H9 (cell line): ENCODE measurements around the gene CELA3A. TPM values are rescaled to one million over a fixed set of nuclear protein-coding genes. Genes with fewer than 3 reads are reported as not detected.
A peak's percentile ranks its signal among the peaks of the same experiment; 100 is the strongest.

Experiments used
- DNase-seq: peaks from one replicate; pipeline ENCODE4 v3.0.0-alpha.2; 2017
- H2AFZ ChIP-seq: one replicate; pipeline ENCODE4 v1.6.1; 2013; ENCODE audit warnings: mild to moderate bottlenecking, low read length, control low read depth, moderate library complexity
- H2AK5ac ChIP-seq: 2 replicates; pipeline ENCODE4 v1.6.1; 2013; ENCODE audit warnings: low read length, control low read depth, mixed read lengths; ENCODE audit not compliant: insufficient read length
- H2BK120ac ChIP-seq: one replicate; pipeline ENCODE4 v1.6.1; 2013; ENCODE audit warnings: low read depth, mild to moderate bottlenecking, low read length, control low read depth, inconsistent platforms; ENCODE audit not compliant: poor library complexity, severe bottlenecking
- H2BK12ac ChIP-seq: 2 replicates; pipeline ENCODE4 v1.6.1; 2013; ENCODE audit warnings: low read length, control low read depth, mixed read lengths, low read depth; ENCODE audit not compliant: insufficient read length
- H2BK15ac ChIP-seq: 2 replicates; pipeline ENCODE4 v1.6.1; 2013; ENCODE audit warnings: low read depth, low read length, control low read depth
- H2BK20ac ChIP-seq: one replicate; pipeline ENCODE4 v1.6.1; 2013; ENCODE audit warnings: low read depth, mild to moderate bottlenecking, low read length, control low read depth, inconsistent platforms; ENCODE audit not compliant: poor library complexity, severe bottlenecking
- H2BK5ac ChIP-seq: 2 replicates; pipeline ENCODE4 v1.6.1; 2013; ENCODE audit warnings: low read length, control low read depth, mixed read lengths; ENCODE audit not compliant: insufficient read length
- H3K14ac ChIP-seq: 2 replicates; pipeline ENCODE4 v1.6.1; 2013; ENCODE audit warnings: low read length, control low read depth; ENCODE audit not compliant: insufficient read depth
- H3K18ac ChIP-seq: 2 replicates; pipeline ENCODE4 v1.6.1; 2013; ENCODE audit warnings: low read depth, mild to moderate bottlenecking, mixed read lengths, low read length, control low read depth; ENCODE audit not compliant: insufficient read length
- H3K23ac ChIP-seq: 2 replicates; pipeline ENCODE4 v1.6.1; 2013; ENCODE audit warnings: low read length, control low read depth, mixed read lengths, low read depth; ENCODE audit not compliant: insufficient read length
- H3K23me2 ChIP-seq: 2 replicates; pipeline ENCODE4 v1.6.1; 2013; ENCODE audit warnings: low read depth, mild to moderate bottlenecking, mixed read lengths, low read length, control low read depth; ENCODE audit not compliant: insufficient read length, poor library complexity, severe bottlenecking
- H3K27ac ChIP-seq: 2 replicates; pipeline ENCODE4 v1.5.1; 2013; ENCODE audit warnings: low read length, control low read depth, mixed read lengths, low read depth; ENCODE audit not compliant: insufficient read length
- H3K27me3 ChIP-seq: 2 replicates; pipeline ENCODE4 v1.6.1; 2013; ENCODE audit warnings: low read length, control low read depth, inconsistent platforms; ENCODE audit not compliant: insufficient read depth
- H3K4ac ChIP-seq: 2 replicates; pipeline ENCODE4 v1.6.1; 2013; ENCODE audit warnings: low read depth, mild to moderate bottlenecking, control low read depth, inconsistent platforms, low read length, moderate library complexity
- H3K4me1 ChIP-seq: 2 replicates; pipeline ENCODE4 v1.6.1; 2013; ENCODE audit warnings: low read length, control low read depth, inconsistent platforms; ENCODE audit not compliant: insufficient read depth
- H3K4me2 ChIP-seq: 2 replicates; pipeline ENCODE4 v1.6.1; 2013; ENCODE audit warnings: low read length, control low read depth, mixed read lengths; ENCODE audit not compliant: insufficient read length, insufficient read depth
- H3K56ac ChIP-seq: 2 replicates; pipeline ENCODE4 v1.6.1; 2013; ENCODE audit warnings: low read depth, mild to moderate bottlenecking, mixed read lengths, low read length, control low read depth; ENCODE audit not compliant: insufficient read length
- H3K79me1 ChIP-seq: 2 replicates; pipeline ENCODE4 v1.6.1; 2013; ENCODE audit warnings: low read depth, mild to moderate bottlenecking, moderate library complexity, low read length, control low read depth, inconsistent platforms; ENCODE audit not compliant: insufficient read depth, poor library complexity, severe bottlenecking
- H3K79me2 ChIP-seq: 2 replicates; pipeline ENCODE4 v1.6.1; 2013; ENCODE audit warnings: low read length, control low read depth, inconsistent platforms; ENCODE audit not compliant: insufficient read depth
- H3K9ac ChIP-seq: 2 replicates; pipeline ENCODE4 v1.6.1; 2013; ENCODE audit warnings: low read length, control low read depth, mixed read lengths; ENCODE audit not compliant: insufficient read length; ENCODE audit errors: extremely low read depth
- H3K9me3 ChIP-seq: one replicate; pipeline ENCODE4 v1.6.1; 2013; ENCODE audit warnings: low read depth, low read length, inconsistent platforms; ENCODE audit not compliant: control insufficient read depth
- H3T11ph ChIP-seq: one replicate; pipeline ENCODE4 v1.6.1; 2013; ENCODE audit warnings: mild to moderate bottlenecking, low read length, control low read depth, inconsistent platforms
- H4K20me1 ChIP-seq: one replicate; pipeline ENCODE4 v1.6.1; 2013; ENCODE audit not compliant: control insufficient read depth, insufficient read length, insufficient read depth
- H4K5ac ChIP-seq: 2 replicates; pipeline ENCODE4 v1.6.1; 2013; ENCODE audit warnings: low read depth, mild to moderate bottlenecking, mixed read lengths, low read length, control low read depth; ENCODE audit not compliant: insufficient read length
- H4K8ac ChIP-seq: replicated peaks from 2 replicates; pipeline ENCODE4 v1.6.1; 2013; ENCODE audit warnings: low read length, control low read depth, mixed read lengths, low read depth; ENCODE audit not compliant: insufficient read length
- H4K91ac ChIP-seq: 2 replicates; pipeline ENCODE4 v1.6.1; 2013; ENCODE audit warnings: low read depth, mild to moderate bottlenecking, moderate library complexity, mixed read lengths, low read length, control low read depth; ENCODE audit not compliant: insufficient read length
- H3K27ac Mint-ChIP-seq, 3 experiments: 2 replicates in 2 of 3; 3 replicates in 1 of 3; pipeline ENCODE4 v1.8.0; 2020 to 2021; ENCODE audit warnings: mixed read lengths in 3 of 3, mild to moderate bottlenecking in 1 of 3, moderate library complexity in 1 of 3
- H3K27me3 Mint-ChIP-seq: 2 replicates; pipeline ENCODE4 v1.8.0; 2021; ENCODE audit warnings: low read depth, mild to moderate bottlenecking, moderate library complexity, mixed read lengths
- H3K36me3 Mint-ChIP-seq, 3 experiments: 2 replicates in 2 of 3; 3 replicates in 1 of 3; pipeline ENCODE4 v1.8.0; 2020 to 2021; ENCODE audit warnings: low read depth in 3 of 3, mixed read lengths in 3 of 3; ENCODE audit not compliant: insufficient read depth in 1 of 3
- H3K4me1 Mint-ChIP-seq, 2 experiments: 2 replicates each; pipeline ENCODE4 v1.8.0; 2020; ENCODE audit warnings: mixed read lengths in 2 of 2
- H3K4me3 Mint-ChIP-seq, 2 experiments: 2 replicates in 1 of 2; 3 replicates in 1 of 2; pipeline ENCODE4 v1.8.0; 2020 to 2021; ENCODE audit warnings: mild to moderate bottlenecking in 2 of 2, mixed read lengths in 2 of 2, moderate library complexity in 1 of 2
- H3K9me3 Mint-ChIP-seq, 2 experiments: 2 replicates in 1 of 2; 3 replicates in 1 of 2; pipeline ENCODE4 v1.8.0; 2020; ENCODE audit warnings: mild to moderate bottlenecking in 2 of 2, mixed read lengths in 2 of 2, moderate library complexity in 1 of 2
- CTCF ChIP-seq: fragments of 200-600 bp; sonication (generic); conservative IDR thresholded peaks from 3 replicates; pipeline ENCODE4 v1.8.0; 2021; ENCODE audit warnings: antibody characterized with exemption, mild to moderate bottlenecking
- WGBS: extraction: QIAGEN DNeasy Blood & Tissue Kit; methylation state at CpG from one replicate; pipeline ENCODE4 v1.1.7; 2013; ENCODE audit warnings: missing lambda C conversion rate, low lambda C conversion rate, mixed read lengths; ENCODE audit not compliant: insufficient read length; ENCODE audit errors: extremely low coverage; 5-methylcytosine and 5-hydroxymethylcytosine counted together
- total RNA-seq: library from RNA; stranded (reverse); gene quantifications from 2 replicates; pipeline ENCODE4 v1.2.1, GENCODE V29; 2021

Gene CELA3A
- total RNA-seq, 1 experiment from 2014 or later, result not detected

GRCh38 chr1:22057861-22058260 is 56.4 kb downstream of the CELA3A start:
- no peak overlapping the region for H3K4me2 ChIP-seq
- peaks cover 9% of the 10 kb centered on the region for H3K79me1 ChIP-seq
- H4K5ac ChIP-seq, result no peak overlapping the region
- no peak overlapping the region for H3K18ac ChIP-seq
- TF ChIP-seq CTCF, result no peak
- H2BK5ac ChIP-seq, result no peak overlapping the region
- H3K36me3 Mint-ChIP-seq, result peaks cover 0 to 18% (median 14%) of the 10 kb centered on the region in 3 experiments; a peak in 6 of 7 replicates
- H3K4me1 Mint-ChIP-seq, result peaks cover 15 to 16% of the 10 kb centered on the region in 2 experiments
- no peak overlapping the region for H3K9ac ChIP-seq
- no peak overlapping the region for H3K4ac ChIP-seq
- H3K27me3 ChIP-seq, result no peaks in the 10 kb centered on the region
- H3K4me1 ChIP-seq, result no peaks in the 10 kb centered on the region; the same call in 1 of the 2 replicates
- no peak overlapping the region for H2BK120ac ChIP-seq
- DNase-seq, result no peak
- no peaks in the 10 kb centered on the region for H3K9me3 ChIP-seq
- H4K8ac ChIP-seq, result no peak overlapping the region
- no peaks in the 10 kb centered on the region for H4K20me1 ChIP-seq
- H3K9me3 Mint-ChIP-seq, result no peaks in the 10 kb centered on the region
- peaks cover 47% of the 10 kb centered on the region; the same call in 1 of the 2 replicates for H3K79me2 ChIP-seq
- H2BK20ac ChIP-seq, result no peak overlapping the region
- H3K4me3 Mint-ChIP-seq, result no peak overlapping the region
- H2BK12ac ChIP-seq, result no peak overlapping the region
- WGBS, result no CpG with 5 or more reads among the region's 10 CpGs
- H3K27ac Mint-ChIP-seq, result peak overlapping the region in 1 of 3 experiments; percentile 28; a peak in 1 of 7 replicates
- no peak overlapping the region for H3K56ac ChIP-seq
- H3T11ph ChIP-seq, result no peak overlapping the region
- H2AFZ ChIP-seq, result no peak overlapping the region
- H2BK15ac ChIP-seq, result no peak overlapping the region
- no peak overlapping the region for H3K23ac ChIP-seq
- H2AK5ac ChIP-seq, result no peak overlapping the region
- no peak overlapping the region for H3K27ac ChIP-seq
- no peak overlapping the region for H4K91ac ChIP-seq
- no peaks in the 10 kb centered on the region for H3K27me3 Mint-ChIP-seq
- no peak overlapping the region for H3K14ac ChIP-seq
- H3K23me2 ChIP-seq, result peaks cover 6% of the 10 kb centered on the region

Other genes starting within 250 kb of the CELA3A start
- gene USP48, start 218.5 kb upstream of the CELA3A start, total RNA-seq, result 84.8 and 86.2 TPM in 2 replicates
- gene LDLRAD2, start 189.4 kb upstream of the CELA3A start, total RNA-seq, result 0.88 and 1.0 TPM in 2 replicates
- 80.8 and 90.0 TPM in 2 replicates for gene HSPG2, start 64.3 kb upstream of the CELA3A start, total RNA-seq
- gene CELA3B, start 24.6 kb upstream of the CELA3A start, total RNA-seq, result not detected in 2 replicates
- 178 and 197 TPM in 2 replicates for gene CDC42, start 51.1 kb downstream of the CELA3A start, total RNA-seq
- gene WNT4, start 141.4 kb downstream of the CELA3A start, total RNA-seq, result 0.72 and 1.4 TPM in 2 replicates